HG03571 (cell line): ENCODE data around the gene PLD4.
"Not testable (repeated sequence)": the region's sequence is repeated elsewhere in the genome, so short reads cannot be mapped to it uniquely, and the experiment has no call there.

Source experiments
- ATAC-seq: cut with Tn5 transposase; IDR thresholded peaks from one replicate; pipeline ENCODE4 v1.9.1; 2021; ENCODE audit not compliant: unreplicated experiment

Gene PLD4

DNA sequence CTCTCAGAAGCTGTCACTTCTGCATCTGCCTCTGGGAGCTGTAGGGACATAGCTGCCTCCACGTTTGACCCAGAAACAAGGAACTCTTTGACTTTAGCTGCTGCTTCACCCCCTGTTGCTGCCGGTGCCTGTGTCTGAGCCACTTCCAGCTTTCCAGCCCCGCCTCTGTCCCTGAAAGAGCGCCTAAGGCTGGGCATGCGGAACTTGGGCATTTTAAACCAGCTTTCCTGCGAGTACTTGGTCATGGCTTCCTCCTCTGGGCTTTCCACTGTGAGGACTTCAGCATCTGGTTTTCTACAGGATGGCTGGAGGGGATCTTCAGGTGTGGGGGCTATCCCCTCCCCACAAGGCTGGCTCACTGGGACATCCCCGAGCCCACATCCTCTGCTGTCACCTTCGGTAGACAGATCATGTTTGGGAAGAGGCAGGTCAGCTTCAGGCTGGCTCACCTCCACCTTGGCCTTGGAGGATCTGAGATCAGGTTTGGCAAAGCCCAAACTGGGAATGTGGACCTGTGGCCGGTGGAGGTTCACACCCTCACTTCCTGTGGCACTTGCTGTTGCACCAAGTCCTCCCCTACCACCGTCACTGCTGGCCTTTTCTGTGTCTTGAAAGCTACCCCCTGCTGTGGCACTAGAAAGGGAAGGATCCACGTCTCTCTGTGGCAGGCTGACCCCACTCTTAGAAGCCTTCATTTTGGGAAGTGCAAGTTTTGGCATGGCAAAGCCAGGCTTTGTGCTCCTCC, 15.2 kb downstream of the PLD4 start:
- no peak for ATAC-seq

DNA sequence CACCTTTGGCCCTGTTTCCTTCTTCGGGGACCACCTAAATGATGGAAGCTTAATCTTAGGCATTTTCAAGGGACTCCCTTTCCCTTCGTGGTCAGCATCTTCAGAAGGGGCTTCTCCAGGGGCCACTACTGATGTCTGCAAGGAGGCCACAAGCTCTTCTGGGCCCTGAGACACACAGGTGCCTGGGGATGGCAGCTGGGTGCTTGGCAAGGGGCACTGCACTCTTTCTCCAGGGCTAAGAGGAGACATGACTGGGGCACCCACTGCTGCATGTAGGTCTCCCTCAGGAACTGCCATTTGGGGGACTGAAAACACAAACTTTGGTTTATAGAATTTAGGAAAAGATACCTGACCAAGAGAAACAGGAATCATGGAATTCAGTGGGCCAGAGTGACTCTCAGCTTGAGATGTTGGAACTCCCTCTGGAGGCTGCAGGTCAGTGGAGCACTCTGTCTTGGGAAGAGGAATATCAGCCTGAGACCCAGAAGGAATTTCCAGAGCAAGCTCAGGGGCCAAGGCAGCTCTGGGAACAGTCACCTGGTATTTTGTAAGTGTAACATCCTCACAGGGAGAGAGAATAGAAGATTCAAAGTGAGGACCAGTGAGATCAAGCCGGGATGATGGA, 16.0 kb downstream of the PLD4 start:
- no peak for ATAC-seq

DNA sequence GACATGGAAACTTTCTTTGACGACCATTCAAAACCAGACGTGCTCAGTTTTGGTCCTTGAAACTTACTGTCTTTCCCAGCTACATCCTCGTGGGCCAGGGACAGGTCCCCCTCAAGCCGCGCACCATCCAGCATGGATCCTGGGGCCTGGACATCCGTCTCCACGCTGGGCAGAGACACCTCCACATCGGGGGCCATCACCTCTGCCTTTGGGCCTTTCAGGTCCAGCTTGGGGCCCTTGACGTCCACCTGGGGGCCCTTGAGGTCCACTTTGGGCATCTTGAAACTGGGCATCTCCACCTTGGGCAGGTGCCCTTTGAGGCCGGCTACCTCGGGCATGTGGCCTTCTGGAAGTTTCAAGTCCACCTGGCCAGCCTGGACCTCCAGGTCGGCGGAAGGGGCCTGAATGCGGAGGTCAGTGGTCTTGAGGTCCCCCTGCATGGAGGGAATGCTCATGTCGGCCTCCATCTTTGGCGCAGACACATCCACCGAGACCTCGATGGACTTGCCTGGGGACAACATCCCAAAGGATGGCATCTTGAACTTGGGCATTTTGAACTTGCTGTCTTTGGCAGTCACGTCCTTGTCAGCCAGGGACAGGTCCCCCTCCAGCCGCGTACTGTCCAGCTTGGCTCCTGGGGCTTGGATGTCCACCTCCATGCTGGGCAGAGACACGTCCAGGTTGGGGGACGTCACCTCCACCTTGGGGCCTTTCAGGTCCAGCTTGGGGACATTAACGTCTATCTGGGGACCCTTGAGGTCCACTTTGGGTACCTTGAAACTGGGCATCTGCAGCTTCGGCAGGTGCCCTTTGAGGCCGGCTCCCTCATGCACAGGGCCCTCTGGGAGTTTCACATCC, 17.1 kb downstream of the PLD4 start:
- no peak for ATAC-seq

DNA sequence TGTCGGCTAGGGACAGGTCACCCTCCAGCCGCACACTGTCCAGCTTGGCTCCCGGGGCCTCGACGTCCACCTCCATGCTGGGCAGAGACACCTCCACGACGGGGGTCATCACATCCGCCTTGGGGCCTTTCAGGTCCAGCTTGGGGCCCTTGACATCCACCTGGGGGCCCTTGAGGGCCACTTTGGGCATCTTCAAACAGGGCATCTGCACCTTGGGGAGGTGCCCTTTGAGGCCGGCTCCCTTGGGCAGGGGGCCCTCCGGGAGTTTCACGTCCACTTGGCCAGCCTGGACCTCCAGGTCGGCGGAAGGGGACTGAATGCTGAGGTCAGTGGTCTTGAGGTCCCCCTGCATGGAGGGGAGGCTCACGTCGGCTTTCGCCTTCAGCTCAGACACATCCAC, 17.9 kb downstream of the PLD4 start:
- no peak for ATAC-seq

DNA sequence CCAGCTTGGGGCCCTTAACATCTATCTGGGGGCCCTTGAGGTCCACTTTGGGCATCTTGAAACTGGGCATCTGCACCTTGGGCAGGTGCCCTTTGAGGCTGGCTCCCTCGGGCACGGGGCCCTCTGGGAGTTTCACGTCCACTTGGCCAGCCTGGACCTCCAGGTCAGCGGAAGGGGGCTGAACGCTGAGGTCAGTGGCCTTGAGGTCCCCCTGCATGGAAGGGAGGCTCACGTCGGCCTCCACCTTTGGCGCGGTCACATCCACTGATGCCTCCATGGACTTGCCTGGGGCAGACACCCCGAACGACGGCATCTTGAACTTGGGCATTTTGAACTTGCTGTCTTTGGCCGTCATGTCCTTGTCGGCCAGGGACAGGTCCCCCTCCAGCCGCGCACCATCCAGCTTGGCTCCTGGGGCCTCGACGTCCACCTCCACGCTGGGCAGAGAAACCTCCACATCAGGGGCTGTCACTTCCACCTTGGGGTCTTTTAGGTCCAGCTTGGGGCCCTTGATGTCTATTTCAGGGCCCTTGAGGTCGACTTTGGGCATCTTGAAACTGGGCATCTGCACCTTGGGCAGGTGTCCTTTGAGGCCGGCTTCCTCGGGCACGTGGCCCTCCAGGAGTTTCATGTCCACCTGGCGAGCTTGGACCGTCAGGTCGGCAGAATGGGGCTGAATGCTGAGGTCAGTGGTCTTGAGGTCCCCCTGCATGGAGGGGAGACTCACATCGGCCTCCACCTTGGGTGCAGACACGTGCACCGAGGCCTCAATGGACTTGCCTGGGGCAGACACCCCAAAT, 18.7 kb downstream of the PLD4 start:
- ATAC-seq: not testable (repeated sequence)

DNA sequence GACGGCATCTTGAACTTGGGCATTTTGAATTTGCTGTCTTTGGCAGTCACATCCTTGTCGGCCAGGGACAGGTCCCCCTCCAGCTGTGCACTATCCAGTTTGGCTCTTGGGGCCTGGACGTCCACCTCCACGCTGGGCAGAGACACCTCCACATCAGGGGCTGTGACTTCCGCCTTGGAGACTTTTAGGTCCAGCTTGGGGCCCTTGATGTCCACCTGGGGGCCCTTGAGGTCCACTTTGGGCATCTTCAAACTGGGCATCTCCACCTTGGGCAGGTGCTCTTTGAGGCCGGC, 19.3 kb downstream of the PLD4 start:
- not testable (repeated sequence) for ATAC-seq

DNA sequence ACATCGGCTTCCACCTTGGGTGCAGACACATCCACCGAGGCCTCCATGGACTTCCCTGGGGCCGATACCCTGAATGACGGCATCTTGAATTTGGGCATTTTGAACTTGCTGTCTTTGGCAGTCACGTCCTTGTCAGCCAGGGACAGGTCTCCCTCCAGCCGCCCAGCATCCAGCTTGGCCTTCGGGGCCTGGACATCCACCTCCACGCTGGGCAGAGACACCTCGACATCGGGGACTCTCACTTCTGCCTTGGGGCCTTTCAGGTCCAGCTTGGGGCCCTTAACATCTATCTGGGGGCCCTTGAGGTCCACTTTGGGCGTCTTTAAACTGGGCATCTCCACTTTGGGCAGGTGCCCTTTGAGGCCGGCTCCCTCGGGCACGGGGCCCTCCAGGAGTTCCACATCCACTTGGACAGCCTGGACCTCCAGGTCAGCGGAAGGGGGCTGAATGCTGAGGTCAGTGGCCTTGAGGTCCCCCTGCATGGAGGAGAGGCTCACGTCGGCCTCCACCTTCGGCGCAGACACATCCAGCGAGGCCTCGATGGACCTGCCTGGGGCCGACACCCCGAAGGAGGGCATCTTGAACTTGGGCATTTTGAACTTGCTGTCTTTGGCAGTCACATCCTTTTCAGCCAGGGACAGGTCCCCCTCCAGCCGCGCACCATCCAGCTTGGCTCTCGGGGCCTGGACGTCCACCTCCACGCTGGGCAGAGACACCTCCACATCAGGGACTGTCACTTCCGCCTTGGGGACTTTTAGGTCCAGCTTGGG, 19.9 kb downstream of the PLD4 start:
- ATAC-seq: not testable (repeated sequence)

DNA sequence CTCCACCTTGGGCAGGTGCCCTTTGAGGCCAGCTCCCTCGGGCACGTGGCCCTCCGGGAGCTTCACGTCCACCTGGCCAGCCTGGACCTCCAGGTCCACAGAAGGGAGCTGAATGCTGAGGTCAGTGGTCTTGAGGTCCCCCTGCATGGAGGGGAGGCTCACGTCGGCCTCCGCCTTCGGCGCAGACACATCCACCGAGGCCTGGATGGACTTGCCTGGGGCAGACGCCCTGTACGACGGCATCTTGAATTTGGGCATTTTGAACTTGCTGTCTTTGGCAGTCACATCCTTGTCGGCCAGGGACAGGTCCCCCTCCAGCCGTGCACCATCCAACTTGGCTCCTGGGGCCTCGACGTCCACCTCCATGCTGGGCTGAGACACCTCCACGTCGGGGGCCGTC, 20.6 kb downstream of the PLD4 start:
- ATAC-seq: not testable (repeated sequence)

DNA sequence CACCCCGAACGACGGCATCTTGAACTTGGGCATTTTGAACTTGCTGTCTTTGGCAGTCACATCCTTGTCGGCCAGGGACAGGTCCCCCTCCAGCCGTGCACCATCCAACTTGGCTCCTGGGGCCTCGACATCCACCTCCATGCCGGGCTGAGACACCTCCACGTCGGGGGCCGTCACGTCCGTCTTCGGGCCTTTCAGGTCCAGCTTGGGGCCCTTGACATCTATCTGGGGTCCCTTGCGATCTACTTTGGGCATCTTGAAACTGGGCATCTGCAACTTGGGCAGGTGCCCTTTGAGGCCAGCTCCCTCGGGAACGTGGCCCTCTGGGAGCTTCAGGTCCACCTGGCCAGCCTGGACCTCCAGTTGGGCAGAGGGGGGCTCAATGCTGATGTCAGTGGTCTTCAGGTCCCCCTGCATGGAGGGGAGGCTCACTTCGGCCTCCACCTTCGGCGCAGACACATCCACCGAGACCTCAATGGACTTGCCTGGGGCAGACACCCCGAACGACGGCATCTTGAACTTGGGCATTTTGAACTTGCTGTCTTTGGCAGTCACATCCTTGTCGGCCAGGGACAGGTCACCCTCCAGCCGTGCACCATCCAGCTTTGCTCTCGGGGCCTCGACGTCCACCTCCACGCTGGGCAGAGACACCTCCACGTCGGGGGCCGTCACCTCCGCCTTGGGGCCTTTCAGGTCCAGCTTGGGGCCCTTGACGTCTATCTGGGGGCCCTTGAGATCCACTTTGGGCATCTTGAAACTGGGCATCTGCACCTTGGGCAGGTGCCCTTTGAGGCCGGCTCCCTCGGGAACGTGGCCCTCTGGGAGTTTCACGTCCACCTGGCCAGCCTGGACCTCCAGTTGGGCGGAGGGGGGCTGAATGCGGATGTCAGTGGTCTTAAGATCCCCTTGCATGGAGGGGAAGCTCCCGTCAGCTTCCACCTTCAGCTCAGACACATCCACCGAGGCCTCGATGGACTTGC, 21.6 kb downstream of the PLD4 start:
- not testable (repeated sequence) for ATAC-seq

DNA sequence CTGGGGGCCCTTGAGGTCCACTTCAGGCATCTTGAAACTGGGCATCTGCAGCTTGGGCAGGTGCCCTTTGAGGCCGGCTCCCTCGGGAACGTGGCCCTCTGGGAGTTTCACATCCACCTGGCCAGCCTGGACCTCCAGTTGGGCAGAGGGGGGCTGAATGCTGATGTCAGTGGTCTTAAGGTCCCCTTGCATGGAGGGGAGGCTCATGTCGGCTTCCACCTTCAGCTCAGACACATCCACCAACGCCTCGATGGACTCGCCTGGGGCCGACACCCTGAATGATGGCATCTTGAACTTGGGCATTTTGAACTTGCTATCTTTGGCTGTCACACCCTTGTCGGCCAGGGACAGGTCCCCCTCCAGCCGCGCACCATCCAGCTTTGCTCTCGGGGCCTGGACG, 22.5 kb downstream of the PLD4 start:
- ATAC-seq: not testable (repeated sequence)

DNA sequence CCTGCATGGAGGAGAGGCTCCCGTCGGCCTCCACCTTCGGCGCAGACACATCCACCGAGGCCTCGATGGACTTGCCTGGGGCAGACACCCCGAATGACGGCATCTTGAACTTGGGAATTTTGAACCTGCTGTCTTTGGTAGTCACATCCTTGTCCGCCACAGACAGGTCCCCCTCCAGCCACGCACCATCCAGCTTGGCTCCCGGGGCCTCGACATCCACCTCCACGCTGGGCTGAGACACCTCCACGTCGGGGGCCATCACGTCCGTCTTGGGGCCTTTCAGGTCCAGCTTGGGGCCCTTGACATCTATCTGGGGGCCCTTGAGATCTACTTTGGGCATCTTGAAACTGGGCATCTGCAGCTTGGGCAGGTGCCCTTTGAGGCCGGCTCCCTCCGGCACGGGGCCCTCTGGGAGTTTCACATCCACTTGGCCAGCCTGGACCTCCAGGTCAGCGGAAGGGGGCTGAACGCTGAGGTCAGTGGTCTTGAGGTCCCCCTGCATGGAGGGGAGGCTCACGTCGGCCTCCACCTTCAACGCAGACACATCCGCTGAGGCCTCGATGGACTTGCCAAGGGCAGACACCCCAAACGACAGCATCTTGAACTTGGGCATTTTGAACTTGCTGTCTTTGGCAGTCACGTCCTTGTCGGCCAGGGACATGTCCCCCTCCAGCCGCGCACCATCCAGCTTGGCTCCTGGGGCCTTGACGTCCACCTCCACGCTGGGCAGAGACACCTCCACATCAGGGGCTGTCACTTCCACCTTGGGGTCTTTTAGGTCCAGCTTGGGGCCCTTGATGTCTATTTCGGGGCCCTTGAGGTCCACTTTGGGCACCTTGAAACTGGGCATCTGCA, 23.4 kb downstream of the PLD4 start:
- ATAC-seq: not testable (repeated sequence)

DNA sequence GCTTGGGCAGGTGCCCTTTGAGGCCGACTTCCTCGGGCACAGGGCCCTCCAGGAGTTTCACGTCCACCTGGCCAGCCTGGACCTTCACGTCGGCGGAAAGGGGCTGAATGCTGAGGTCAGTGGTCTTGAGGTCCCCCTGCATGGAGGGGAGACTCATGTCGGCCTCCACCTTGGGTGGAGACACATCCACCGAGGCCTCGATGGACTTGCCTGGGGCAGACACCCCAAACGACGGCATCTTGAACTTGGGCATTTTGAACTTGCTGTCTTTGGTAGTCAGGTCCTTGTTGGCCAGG, 24.0 kb downstream of the PLD4 start:
- ATAC-seq: no peak

DNA sequence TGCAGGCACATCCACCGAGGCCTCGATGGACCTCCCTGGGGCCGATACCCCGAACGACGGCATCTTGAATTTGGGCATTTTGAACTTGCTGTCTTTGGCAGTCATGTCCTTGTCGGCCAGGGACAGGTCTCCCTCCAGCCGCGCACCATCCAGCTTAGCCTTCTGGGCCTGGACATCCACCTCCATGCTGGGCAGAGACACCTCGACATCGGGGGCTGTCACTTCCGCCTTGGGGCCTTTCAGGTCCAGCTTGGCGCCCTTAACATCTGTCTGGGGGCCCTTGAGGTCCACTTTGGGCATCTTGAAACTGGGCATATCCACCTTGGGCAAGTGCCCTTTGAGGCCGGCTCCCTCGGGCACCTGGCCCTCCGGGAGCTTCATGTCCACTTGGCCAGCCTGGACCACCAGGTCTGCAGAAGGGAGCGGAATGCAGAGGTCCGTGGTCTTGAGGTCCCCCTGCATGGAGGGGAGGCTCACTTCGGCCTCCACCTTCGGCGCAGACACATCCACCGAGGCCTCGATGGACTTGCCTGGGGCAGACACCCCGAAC, 24.8 kb downstream of the PLD4 start:
- ATAC-seq: not testable (repeated sequence)

DNA sequence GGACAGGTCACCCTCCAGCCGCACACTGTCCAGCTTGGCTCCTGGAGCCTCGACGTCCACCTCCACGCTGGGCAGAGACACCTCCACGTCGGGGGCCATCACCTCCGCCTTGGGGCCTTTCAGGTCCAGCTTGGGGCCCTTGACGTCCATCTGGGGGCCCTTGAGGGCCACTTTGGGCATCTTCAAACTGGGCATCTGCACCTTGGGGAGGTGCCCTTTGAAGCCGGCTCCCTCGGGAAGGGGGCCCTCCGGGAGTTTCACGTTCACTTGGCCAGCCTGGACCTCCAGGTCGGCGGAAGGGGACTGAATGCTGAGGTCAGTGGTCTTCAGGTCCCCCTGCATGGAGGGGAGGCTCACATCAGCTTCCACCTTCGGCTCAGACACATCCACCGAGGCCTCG, 25.3 kb downstream of the PLD4 start:
- no peak for ATAC-seq

DNA sequence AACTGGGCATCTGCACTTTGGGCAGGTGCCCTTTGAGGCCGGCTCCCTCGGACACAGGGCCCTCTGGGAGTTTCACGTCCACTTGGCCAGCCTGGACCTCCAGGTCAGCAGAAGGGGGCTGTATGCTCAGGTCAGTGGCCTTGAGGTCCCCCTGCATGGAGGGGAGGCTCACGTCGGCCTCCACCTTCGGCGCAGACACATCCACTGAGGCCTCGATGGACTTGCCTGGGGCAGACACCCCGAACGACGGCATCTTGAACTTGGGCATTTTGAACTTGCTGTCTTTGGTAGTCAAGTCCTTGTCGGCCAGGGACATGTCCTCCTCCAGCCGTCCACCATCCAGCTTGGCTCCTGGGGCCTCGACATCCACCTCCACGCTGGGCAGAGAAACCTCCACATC, 26.0 kb downstream of the PLD4 start:
- not testable (repeated sequence) for ATAC-seq

DNA sequence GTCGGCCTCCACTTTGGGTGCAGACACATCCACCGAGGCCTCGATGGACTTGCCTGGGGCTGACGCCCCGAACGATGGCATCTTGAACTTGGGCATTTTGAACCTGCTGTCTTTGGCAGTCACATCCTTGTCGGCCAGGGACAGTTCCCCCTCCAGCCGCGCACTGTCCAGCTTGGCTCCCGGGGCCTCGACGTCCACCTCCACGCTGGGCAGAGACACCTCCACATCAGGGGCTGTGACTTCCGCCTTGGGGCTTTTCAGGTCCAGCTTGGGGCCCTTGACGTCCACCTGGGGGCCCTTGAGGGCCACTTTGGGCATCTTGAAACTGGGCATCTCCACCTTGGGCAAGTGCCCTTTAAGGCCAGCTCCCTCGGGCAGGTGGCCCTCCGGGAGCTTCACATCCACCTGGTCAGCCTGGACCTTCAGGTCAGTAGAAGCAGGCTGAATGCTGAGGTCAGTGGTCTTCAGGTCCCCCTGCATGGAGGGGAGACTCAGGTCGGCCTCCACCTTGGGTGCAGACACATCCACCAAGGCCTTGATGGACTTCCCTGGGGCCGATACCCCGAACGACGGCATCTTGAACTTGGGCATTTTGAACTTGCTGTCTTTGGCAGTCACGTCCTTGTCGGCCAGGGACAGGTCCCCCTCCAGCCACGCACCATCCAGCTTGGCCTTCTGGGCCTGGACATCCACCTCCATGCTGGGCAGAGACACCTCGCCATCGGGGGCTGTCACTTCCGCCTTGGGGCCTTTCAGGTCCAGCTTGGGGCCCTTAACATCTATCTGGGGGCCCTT, 27.4 kb downstream of the PLD4 start:
- ATAC-seq: not testable (repeated sequence)

DNA sequence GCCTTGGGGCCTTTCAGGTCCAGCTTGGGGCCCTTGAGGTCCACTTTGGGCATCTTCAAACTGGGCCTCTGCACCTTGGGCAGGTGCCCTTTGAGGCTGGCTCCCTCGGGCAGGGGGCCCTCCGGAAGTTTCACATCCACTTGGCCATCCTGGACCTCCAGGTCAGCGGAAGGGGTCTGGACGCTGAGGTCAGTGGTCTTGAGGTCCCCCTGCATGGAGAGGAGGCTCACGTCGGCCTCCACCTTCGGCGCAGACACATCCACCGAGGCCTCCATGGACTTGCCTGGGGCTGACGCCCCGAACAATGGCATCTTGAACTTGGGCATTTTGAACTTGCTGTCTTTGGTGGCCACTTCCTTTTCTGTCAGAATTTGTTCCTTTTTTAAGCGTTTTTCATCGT, 28.4 kb downstream of the PLD4 start:
- ATAC-seq: no peak
